Endothelial cell of hepatic sinusoid (primary cell): ENCODE measurements around the gene AMDHD2.
"Not testable (repeated sequence)": the region's sequence is repeated elsewhere in the genome, so short reads cannot be mapped to it uniquely, and the experiment has no call there.

Experiments used
- in situ Hi-C: cut with HindIII; loops from 2 replicates; pipeline ENCODE4 v1.10.0; 2017; ENCODE audit warnings: low sequenced_read_pairs

AMDHD2 gene, protein sequence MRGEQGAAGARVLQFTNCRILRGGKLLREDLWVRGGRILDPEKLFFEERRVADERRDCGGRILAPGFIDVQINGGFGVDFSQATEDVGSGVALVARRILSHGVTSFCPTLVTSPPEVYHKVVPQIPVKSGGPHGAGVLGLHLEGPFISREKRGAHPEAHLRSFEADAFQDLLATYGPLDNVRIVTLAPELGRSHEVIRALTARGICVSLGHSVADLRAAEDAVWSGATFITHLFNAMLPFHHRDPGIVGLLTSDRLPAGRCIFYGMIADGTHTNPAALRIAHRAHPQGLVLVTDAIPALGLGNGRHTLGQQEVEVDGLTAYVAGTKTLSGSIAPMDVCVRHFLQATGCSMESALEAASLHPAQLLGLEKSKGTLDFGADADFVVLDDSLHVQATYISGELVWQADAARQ

DNA sequence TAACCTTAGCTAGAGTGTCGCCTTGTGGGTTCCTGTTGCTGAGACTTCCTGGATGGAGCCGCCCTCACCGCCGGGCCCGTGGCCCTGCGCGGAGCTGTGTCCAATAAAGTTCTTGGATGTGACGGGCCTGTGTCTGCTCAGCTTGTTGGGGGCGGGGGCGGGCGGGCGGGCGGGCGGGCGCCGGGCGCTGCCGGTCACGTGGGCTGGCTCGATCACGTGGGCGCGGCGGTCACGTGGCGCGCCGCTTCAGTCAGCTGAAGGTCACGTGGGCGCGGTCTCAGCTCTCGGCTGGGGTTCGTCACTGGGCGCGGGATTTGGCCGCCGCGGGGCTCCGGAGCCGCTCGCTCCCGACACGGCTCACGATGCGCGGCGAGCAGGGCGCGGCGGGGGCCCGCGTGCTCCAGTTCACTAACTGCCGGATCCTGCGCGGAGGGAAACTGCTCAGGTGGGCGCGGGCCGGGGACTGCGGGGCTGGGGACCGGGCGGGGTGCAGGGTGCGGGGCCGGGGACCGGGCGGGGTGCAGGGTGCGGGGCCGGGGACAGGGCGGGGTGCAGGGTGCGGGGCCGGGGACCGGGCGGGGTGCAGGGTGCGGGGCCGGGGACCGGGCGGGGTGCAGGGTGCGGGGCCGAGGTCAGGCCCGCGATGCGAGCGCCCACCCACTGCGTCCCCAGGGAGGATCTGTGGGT lies at the start of gene AMDHD2:
Gene AMDHD2, plus strand, starts transcription at position 275 of the 687 bp plus-strand sequence. Its CDS starts 88 bp downstream, at position 363.
- in situ Hi-C loops, result no loop called here

DNA sequence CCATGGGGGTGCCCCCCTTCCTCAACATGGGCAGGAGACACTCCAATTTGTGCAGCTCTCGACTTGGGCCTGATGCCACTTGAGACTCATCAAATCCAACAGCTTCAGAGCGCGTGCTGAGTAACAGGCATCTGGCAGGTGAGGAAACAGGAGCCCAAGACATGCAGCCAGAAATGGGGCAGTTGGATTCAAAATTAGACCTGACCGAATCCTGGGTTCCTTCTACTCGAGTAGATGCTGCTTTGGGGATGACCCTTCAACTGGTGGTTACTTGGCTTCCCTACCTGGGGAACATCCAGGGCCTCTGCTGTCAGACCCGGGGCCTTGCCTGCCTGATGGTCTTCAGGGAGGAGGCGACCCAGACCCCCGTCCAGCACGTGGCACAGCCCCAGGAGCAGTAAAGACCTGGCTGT lies 49.6 kb upstream of the AMDHD2 start:
- in situ Hi-C loops, result no loop called here

DNA sequence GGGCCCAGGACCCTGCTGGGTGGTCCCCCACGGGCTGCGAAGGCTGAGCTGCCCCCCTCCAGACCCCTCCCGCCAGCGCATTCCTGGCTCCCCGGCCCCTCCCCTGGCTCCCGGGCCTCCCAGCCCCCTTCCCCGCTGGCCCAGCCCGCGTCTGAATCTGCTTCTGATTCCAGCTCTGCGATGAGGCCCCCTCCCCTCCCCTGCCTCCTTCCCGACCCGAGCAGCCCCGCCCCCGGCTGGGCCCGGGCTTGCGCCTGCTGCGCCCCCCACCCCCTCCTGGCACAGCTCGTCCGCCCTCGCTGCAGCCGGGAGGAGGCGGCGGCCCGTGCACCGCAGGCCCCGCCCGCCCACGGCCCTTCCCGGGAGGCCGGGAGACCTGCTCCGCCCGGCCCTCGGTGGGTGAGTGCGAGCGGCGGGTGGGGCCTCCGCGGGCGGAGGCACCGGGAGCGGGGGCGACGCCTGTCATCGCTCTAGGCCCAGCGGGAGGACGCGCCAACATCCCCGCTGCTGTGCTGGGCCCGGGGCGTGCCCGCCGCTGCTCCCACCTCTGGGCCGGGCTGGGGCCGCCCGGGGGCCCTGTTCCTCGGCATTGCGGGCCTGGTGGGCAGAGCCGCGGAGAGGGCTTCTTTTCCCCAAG lies 49.0 kb upstream of the AMDHD2 start, which contains the start of gene NTN3:
Gene NTN3, plus strand, starts transcription at position 282 of the 637 bp plus-strand sequence. CDS start 405 bp downstream, outside the sequence.
- in situ Hi-C loops, result no loop called here

DNA sequence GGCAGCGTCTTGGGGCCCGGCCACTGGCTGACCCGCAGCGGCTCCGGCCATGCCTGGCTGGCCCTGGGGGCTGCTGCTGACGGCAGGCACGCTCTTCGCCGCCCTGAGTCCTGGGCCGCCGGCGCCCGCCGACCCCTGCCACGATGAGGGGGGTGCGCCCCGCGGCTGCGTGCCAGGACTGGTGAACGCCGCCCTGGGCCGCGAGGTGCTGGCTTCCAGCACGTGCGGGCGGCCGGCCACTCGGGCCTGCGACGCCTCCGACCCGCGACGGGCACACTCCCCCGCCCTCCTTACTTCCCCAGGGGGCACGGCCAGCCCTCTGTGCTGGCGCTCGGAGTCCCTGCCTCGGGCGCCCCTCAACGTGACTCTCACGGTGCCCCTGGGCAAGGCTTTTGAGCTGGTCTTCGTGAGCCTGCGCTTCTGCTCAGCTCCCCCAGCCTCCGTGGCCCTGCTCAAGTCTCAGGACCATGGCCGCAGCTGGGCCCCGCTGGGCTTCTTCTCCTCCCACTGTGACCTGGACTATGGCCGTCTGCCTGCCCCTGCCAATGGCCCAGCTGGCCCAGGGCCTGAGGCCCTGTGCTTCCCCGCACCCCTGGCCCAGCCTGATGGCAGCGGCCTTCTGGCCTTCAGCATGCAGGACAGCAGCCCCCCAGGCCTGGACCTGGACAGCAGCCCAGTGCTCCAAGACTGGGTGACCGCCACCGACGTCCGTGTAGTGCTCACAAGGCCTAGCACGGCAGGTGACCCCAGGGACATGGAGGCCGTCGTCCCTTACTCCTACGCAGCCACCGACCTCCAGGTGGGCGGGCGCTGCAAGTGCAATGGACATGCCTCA lies 48.3 kb upstream of the AMDHD2 start:
- in situ Hi-C loops, result no loop called here

DNA sequence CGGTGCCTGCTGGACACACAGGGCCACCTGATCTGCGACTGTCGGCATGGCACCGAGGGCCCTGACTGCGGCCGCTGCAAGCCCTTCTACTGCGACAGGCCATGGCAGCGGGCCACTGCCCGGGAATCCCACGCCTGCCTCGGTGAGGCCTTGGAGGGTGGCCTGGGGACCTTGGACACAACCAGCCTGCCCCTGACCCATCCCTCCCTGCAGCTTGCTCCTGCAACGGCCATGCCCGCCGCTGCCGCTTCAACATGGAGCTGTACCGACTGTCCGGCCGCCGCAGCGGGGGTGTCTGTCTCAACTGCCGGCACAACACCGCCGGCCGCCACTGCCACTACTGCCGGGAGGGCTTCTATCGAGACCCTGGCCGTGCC lies 47.7 kb upstream of the AMDHD2 start:
- in situ Hi-C loops, result no loop called here

DNA sequence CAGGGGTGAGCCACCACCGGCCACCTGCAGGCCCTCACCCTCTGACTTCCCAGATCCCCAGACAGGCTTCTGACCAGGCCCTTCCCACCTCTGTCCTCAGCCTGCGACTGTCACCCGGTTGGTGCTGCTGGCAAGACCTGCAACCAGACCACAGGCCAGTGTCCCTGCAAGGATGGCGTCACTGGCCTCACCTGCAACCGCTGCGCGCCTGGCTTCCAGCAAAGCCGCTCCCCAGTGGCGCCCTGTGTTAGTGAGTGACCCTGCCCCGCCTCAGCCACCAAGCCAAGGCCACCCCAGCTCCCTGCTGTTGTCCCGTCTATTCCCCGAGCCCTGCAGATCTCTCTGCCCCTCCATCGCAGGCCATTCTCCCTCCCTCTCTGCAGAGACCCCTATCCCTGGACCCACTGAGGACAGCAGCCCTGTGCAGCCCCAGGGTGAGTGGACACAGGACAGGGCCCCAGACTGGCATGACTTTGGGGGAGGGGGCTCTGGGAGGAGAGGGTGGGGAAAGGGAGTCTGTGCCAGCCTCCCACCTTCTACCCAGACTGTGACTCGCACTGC lies 47.2 kb upstream of the AMDHD2 start:
- in situ Hi-C loops, result no loop called here

DNA sequence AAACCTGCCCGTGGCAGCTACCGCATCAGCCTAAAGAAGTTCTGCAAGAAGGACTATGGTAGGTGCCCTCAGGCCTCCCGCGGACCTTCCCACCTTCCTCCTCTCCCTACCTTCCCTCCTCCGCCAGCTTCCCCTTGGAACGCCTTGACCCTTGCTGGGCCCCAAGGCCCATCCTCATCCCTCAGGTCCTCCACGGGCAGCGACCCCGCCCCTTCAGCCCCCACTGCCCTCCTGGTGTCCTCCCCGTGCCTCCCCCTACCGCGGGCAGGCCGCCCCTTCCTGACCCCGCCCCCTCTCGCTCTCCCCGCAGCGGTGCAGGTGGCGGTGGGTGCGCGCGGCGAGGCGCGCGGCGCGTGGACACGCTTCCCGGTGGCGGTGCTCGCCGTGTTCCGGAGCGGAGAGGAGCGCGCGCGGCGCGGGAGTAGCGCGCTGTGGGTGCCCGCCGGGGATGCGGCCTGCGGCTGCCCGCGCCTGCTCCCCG lies 46.7 kb upstream of the AMDHD2 start:
- in situ Hi-C loops, result no loop called here

DNA sequence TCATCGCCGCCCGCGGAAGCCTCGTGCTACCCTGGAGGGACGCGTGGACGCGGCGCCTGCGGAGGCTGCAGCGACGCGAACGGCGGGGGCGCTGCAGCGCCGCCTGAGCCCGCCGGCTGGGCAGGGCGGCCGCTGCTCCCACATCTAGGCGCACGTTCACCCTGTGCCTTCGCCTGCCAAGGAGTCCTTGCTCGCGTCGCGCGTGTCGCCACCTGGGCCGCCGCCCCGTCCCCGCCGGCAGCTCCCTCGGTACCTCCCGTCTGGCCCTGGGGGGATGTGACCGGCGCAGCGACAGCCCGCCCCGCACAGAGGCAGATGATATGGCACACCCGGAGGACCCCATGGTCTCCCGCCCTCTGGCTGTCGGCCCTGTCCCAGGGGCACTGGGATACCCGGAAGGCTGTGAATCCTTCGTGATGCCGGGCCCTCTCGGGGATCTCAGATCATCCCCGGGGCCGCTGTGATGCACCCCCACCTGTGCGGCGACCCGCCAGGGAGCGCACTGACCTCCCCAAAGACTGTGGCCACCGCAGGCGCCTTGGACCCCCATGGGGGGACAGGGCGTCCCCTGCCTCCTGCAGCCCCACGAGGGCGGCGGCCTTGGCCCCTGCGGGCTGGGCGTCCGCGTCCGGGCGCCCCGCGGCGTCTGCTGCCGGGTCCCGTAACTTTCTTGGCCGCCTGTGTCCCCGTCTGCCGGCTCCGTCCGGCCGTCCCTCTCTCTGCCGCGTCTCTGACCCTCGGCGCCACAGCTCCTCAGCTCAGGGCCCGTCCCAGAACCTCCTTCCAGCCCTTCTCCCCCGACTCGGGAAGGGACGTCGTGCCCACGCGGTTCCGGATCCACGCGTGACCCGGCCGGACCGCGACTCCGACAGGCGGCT lies 45.9 kb upstream of the AMDHD2 start:
- in situ Hi-C loops, result no loop called here

DNA sequence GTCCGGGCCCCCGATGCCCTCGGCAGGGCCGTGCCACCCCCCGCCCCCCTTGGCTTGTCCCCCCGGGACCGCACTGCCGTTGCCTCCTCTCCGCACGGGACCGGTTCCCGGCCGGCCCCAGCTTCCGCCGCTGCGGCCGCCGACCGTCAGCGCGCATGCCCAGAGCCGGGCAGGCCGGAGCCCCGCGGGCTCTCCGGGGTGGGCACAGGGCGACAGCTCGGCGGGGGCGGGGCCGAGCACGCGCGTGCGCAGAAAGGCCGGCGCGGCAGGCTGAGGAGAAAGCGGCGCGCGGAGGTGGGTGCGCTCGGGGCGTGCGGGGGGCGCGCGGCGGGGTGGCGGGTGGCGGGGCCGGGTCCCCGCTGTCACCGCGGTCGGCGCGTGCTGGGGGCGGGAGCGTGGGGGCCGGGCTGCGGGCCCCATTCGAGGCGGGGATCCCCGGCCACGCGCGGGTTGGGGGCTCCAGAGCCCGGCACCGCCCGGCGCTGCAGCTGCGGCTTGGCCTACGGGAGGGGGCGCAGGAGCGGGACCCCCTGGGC lies 45.2 kb upstream of the AMDHD2 start, which contains the start of gene TBC1D24:
Gene TBC1D24, plus strand, starts transcription at position 251 of the 536 bp plus-strand sequence. CDS start 21,022 bp downstream, outside the sequence.
- in situ Hi-C loops, result no loop called here

DNA sequence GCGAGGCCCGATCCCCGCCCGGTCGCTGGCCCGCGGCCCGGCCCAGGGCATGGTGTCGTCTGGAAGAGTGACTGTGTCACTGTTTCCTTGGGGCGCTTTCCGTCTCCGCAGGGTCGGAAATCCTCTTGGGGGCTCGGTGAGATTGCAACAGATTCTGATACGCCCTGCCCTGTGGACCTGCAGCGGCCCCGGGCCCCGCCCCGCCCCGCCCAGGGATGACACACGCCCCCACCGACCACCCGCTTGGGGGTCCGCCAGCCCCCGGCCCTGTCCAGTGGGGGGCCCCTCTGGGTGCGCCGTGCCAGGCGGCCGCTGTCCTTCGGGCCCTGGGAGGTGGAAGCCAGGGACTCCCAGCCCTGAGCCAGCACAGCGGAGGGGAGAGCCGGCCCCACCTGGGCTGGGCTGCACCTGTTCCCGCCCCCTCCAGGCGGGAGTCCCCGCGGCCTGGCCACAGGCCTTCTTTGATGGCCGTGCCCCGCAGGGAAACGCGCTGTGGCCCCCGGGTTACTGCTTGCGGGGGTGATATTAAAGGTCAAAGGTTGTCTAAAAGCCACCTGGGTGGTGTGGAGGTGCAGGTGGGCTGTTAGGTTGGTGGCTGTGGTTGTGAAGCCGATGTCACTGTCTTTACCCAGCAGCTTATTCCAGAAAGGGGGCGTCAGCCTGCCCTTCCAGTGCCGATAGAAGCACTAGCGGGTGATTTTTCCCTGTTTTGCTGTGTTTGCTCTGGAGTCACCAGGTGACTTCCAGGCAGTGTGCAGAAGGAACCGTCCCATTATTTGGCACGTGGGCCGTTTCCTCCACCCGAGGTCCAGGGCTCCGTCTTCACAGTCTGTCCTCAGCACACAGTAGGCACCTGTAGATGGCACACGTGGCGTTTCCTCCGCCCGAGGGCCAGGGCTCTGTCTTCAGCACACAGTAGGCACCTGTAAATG lies 44.5 kb upstream of the AMDHD2 start:
- in situ Hi-C loops, result no loop called here

DNA sequence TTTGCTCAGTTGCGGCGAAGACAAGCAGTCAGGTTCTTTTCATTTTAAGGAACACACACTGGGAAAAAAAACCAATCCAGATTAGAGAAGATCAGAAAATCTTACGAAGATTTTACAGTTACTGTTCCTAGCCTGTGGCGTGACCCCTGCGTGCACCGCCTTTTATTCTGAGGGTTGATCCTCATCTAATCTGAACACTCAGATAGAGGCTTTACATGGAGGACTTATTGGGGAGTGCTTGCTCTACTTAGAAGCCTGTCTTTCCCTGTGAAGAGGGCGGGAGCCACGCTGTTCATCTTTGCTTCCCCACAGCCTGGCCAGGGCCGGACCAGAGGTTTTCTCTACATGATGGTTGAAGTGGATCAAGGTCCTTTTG lies 43.8 kb upstream of the AMDHD2 start:
- in situ Hi-C loops, result no loop called here

DNA sequence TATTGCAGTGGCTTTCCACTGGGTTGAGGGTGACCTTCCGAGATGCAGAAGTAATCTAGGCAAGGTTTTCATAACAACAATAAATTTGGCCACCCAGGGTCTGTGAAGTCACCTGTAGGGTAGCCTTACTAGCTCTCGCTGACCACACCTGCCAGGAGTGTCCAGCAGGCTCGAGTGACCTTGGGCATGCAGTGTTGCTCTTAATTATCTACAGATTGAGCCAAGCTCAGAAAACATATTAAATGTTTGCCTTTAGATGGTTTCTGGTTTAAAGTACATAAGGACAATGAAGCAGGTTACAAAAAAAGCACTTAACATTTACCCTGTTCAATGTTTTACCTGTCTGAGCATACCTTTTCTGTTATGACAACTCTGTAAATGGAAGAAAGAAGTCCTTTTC lies 43.4 kb upstream of the AMDHD2 start:
- in situ Hi-C loops, result no loop called here

DNA sequence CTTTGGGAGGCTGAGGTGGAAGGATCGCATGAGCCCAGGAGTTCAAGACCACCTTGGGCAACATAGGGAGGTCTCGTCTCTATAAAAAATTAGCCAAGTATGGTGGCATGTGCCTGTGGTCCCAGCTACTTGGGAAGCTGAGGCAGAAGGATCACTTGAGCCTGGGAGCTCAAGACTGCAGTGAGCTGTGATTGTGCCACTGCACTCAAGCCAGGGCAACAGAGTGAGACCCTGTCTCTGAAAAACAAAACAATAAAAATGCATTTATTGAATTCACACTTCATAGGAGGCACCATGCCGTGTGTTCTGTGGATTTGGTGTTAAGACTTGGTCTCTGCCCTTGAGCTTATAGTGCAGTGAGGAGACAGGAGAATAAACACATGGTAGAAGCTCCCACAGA lies 42.8 kb upstream of the AMDHD2 start:
- in situ Hi-C loops, result no loop called here

DNA sequence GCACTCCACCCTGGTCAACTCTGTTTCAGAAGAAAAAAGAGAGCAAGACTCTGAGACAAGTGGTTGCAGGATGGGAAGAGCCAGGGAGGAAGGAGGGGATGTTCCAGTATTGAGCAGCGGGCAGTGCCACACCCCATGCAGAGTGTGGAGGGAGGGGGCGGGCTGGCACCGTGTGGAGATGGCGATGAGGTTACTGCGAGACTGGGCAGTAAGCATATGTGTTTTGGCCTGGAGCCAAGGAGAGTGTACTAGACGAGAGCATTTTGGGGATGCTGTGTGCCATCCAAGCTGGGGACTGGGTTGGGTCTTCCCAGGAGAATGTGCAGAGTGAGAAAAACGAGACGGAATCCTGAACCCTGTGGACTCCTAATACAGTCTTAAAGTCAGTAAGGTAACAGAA lies 41.9 kb upstream of the AMDHD2 start:
- in situ Hi-C loops, result no loop called here

DNA sequence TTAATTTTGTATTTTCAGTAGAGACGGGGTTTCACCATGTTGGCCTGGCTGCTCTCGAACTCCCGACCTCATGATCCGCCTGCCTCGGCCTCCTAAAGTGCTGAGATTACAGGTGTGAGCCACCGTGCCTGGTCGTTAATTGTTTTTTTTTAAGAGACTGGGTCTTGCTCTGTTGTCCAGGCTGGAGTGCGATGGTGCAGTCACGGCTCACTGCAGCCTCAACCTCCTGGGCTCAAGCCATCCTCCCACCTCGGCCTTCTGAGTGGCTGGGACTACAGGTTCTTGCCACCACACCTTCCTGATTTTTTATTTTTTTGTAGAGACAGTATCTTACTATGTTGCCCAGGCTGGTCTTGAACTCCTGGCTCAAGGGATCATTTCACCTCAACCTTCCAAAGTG lies 40.2 kb upstream of the AMDHD2 start:
- in situ Hi-C loops, result not testable (repeated sequence)

DNA sequence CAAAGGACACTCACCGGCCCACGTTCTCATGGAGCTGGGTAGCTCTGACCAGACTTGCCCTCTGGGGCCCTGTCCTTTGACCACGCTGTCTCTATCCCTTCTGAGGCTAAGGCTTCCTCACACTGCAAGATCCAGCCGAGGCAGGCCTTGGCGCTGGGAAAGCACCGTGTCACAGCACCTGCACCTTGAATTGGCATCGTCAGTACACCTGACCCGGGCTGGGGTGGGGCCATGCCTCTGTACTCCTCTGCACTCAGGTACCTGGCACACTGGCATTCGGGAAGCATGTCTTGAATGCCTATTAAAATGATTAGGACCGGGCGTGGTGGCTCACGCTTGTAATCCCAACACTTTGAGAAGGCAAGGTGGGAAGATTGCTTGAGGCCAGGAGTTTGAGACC lies 39.2 kb upstream of the AMDHD2 start:
- in situ Hi-C loops, result no loop called here

DNA sequence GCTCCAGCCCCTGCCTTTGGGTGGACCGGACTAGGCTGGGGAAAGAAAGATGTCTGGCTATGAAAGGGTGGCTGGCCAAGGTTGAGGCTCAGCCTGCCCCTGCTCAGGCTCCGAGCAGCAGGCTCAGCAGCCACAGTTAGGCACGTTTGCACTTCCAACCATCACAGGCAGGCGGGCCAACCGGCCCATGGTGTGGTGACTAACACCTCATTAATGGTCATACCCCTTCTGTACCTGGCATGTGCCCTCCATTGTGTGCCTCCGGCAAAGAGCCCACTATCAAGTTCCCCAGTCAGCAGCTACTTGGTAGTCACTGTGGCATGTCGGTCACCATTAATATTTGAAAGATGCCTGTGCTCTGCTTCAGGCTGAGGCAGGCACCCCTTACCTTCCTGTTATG lies 38.5 kb upstream of the AMDHD2 start:
- in situ Hi-C loops, result no loop called here

DNA sequence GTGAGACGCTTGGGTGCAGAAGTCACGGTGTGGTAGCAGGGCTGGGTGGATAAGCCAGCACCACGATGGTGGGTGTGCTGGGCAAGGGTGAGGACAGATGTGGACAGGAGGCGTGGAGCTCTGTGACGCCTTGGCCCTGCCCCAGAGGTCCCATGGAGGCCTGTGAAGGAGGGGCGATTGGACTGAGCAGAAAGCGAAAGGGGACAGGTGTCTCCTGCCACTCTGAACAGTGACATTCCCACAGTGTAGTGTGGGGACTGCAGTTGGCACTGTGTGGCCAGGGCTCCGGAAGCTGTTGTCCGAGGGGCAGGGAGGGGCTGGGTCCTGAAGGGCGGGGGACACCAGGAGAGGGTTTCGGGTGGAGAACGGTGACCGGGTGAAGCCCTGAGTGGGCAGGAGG lies 37.9 kb upstream of the AMDHD2 start:
- in situ Hi-C loops, result no loop called here
